Esophagus muscularis mucosa (tissue), 3 donors: ENCODE results near the gene ITGAD.

Experiments used
- CTCF ChIP-seq, 3 experiments: fragments of 200-600 bp in 2 of 3; fragments of 450-650 bp in 1 of 3; sonication (generic) in 2 of 3; IDR thresholded peaks; one replicate each; pipeline ENCODE4 v1.5.1; 2017 to 2019; ENCODE audit warnings: antibody characterized with exemption in 3 of 3, mild to moderate bottlenecking in 2 of 3, moderate library complexity in 1 of 3
- POLR2AphosphoS5 ChIP-seq, 2 donors: sonication (generic); formaldehyde crosslinking; IDR thresholded peaks; one replicate each; pipeline ENCODE4 v1.6.1; 2017; ENCODE audit warnings: antibody characterized with exemption in 2 of 2

DNA sequence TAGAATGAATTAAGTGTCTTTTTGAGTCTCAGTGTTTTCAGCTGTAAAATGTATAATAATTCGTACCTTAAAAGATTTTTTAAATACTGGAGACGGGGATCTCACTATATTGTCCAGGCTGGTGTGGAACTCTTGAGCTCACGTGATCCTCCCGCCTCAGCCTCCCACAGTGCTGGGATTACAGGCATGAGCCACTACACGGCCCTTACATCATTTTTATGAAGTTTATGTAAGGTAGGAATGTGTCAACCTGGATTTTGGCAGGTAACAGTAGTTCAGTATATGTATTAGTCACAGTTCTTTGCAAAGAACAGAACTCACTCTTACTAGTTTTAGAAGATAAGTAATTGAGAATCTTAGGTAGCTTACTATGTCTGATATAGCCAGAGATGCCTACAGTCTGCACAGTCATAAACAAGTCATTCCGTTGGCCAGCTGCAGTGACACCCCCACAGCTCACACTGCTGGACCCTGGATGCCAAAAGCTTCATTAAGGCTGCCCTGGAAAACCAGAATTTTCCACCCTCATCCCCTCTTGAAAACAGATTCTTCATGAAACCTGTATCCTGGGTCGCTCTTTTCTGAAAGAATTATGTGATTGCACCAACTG is 35.6 kb downstream of the ITGAD start:
- TF ChIP-seq CTCF (IDR thresholded peaks at IDR 0.05) (no peak), POLR2AphosphoS5 (IDR thresholded peaks at IDR 0.05) (no peak)
